SK-N-SH (cell line): Measurements from ENCODE around the gene VSIG8.

Experiments used
- CHD2 ChIP-seq: fragments of 150-350 bp; IDR thresholded peaks from 2 replicates; pipeline ENCODE4 v1.6.1; 2018; ENCODE audit warnings: low read length; ENCODE audit not compliant: partially characterized antibody
- FOSL2 ChIP-seq: IDR thresholded peaks from 2 replicates; pipeline ENCODE4 v1.4.0; 2012; ENCODE audit warnings: low read depth, mild to moderate bottlenecking, moderate library complexity, borderline replicate concordance
- FOXJ3 ChIP-seq: sonication (generic); formaldehyde crosslinking; IDR thresholded peaks from 2 replicates; pipeline ENCODE4 v1.5.1; 2020; ENCODE audit warnings: mild to moderate bottlenecking, missing genetic modification reagents
- JUND ChIP-seq: IDR thresholded peaks from 2 replicates; pipeline ENCODE4 v1.4.0; 2012
- MXI1 ChIP-seq: IDR thresholded peaks from 2 replicates; pipeline ENCODE4 v1.6.1; 2012; ENCODE audit warnings: mild to moderate bottlenecking, low read depth, low read length, improper control_type of control experiment
- POLR2AphosphoS5 ChIP-seq: IDR thresholded peaks from 2 replicates; pipeline ENCODE4 v1.6.1; 2012; ENCODE audit warnings: low read depth, low read length
- SIN3A ChIP-seq: IDR thresholded peaks from 2 replicates; pipeline ENCODE4 v1.6.1; 2012; ENCODE audit warnings: low read depth, mild to moderate bottlenecking, low read length, moderate library complexity, borderline replicate concordance
- TAF1 ChIP-seq: IDR thresholded peaks from 2 replicates; pipeline ENCODE4 v1.6.1; 2012; ENCODE audit warnings: low read depth, mild to moderate bottlenecking, low read length, moderate library complexity, borderline replicate concordance
- TF ChIP-seq, protein P1 (sequence below): fragments of 200-600 bp; sonication (generic); IDR thresholded peaks from 2 replicates; pipeline ENCODE4 v1.6.1; 2017; ENCODE audit warnings: antibody characterized with exemption, mild to moderate bottlenecking, moderate library complexity
- TF ChIP-seq, protein P2 (sequence below): IDR thresholded peaks from 2 replicates; pipeline ENCODE4 v1.4.0; 2012; ENCODE audit warnings: low read depth, borderline replicate concordance

DNA sequence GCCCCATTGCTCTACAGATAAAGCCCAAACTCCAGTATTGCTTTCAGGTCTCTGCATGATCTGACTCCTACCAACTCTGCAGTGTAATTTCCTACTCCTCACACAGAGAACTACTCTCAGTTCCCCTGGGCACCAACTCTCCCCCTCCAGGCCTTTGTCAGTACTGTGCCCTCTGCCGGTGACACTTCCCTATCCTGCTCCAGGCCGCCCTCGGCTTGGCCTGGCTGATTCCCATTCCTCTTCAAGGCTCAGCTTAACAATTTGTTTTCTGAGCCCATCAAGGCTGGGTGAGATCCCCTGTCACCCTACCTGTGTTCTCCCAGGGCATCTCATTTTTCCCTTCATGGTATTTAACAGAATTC is 33.2 kb downstream of the VSIG8 start:
- TF ChIP-seq SIN3A (no peak), POLR2AphosphoS5 (no peak), CHD2 (no peak), FOSL2 (no peak), TAF1 (no peak), JUND (no peak), FOXJ3 (CRISPR knock-in tag) (no peak), MXI1 (no peak)
- TF ChIP-seq, protein P1, sequence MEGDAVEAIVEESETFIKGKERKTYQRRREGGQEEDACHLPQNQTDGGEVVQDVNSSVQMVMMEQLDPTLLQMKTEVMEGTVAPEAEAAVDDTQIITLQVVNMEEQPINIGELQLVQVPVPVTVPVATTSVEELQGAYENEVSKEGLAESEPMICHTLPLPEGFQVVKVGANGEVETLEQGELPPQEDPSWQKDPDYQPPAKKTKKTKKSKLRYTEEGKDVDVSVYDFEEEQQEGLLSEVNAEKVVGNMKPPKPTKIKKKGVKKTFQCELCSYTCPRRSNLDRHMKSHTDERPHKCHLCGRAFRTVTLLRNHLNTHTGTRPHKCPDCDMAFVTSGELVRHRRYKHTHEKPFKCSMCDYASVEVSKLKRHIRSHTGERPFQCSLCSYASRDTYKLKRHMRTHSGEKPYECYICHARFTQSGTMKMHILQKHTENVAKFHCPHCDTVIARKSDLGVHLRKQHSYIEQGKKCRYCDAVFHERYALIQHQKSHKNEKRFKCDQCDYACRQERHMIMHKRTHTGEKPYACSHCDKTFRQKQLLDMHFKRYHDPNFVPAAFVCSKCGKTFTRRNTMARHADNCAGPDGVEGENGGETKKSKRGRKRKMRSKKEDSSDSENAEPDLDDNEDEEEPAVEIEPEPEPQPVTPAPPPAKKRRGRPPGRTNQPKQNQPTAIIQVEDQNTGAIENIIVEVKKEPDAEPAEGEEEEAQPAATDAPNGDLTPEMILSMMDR: peak; percentile 24; the same call in 1 of the 2 replicates
- TF ChIP-seq, protein P2, sequence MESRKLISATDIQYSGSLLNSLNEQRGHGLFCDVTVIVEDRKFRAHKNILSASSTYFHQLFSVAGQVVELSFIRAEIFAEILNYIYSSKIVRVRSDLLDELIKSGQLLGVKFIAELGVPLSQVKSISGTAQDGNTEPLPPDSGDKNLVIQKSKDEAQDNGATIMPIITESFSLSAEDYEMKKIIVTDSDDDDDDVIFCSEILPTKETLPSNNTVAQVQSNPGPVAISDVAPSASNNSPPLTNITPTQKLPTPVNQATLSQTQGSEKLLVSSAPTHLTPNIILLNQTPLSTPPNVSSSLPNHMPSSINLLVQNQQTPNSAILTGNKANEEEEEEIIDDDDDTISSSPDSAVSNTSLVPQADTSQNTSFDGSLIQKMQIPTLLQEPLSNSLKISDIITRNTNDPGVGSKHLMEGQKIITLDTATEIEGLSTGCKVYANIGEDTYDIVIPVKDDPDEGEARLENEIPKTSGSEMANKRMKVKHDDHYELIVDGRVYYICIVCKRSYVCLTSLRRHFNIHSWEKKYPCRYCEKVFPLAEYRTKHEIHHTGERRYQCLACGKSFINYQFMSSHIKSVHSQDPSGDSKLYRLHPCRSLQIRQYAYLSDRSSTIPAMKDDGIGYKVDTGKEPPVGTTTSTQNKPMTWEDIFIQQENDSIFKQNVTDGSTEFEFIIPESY: no peak
